WTC11 (cell line): Measurements from ENCODE around the gene CHD6. TPM values are rescaled to one million over a fixed set of nuclear protein-coding genes. Genes with fewer than 3 reads are reported as not detected.

Experiments used
- ATAC-seq: fragments of 200-7000 bp; cut with Tn5 transposase; 2 replicates; pipeline ENCODE4 v1.10.0; 2021; ENCODE audit warnings: mild to moderate bottlenecking, moderate library complexity
- CTCF ChIA-PET: fragments of 300-600 bp; sonication (Branson Sonifier 250); formaldehyde crosslinking; loops from one replicate; lab custom pipeline; 2021; ENCODE audit warnings: antibody characterized with exemption; lab: Charles Lee
- POLR2A ChIA-PET: fragments of 350-600 bp; sonication (Branson Sonifier 250); formaldehyde crosslinking; loops from one replicate; lab custom pipeline; 2021; ENCODE audit warnings: antibody characterized with exemption; lab: Charles Lee
- DNase-seq: peaks from one replicate; pipeline ENCODE4 v3.0.0; 2021; ENCODE audit warnings: low spot score
- H3K27ac Mint-ChIP-seq: 2 replicates; pipeline ENCODE4 v1.8.0; 2021; ENCODE audit warnings: mixed read lengths
- H3K27me3 Mint-ChIP-seq: 2 replicates; pipeline ENCODE4 v1.8.0; 2021; ENCODE audit warnings: low read depth, mild to moderate bottlenecking, moderate library complexity, mixed read lengths
- H3K36me3 Mint-ChIP-seq: 2 replicates; pipeline ENCODE4 v1.8.0; 2021; ENCODE audit warnings: mixed read lengths
- H3K4me1 Mint-ChIP-seq: 2 replicates; pipeline ENCODE4 v1.8.0; 2022; ENCODE audit warnings: mixed read lengths
- H3K4me3 Mint-ChIP-seq: 2 replicates; pipeline ENCODE4 v1.8.0; 2021; ENCODE audit warnings: mild to moderate bottlenecking, moderate library complexity, mixed read lengths
- H3K9me3 Mint-ChIP-seq: 2 replicates; pipeline ENCODE4 v1.8.0; 2021; ENCODE audit warnings: mixed read lengths
- ATF1 ChIP-seq: sonication (generic); formaldehyde crosslinking; IDR thresholded peaks from 2 replicates; pipeline ENCODE4 v1.8.1; 2023; ENCODE audit warnings: mild to moderate bottlenecking, moderate library complexity, missing genetic modification reagents
- ATF3 ChIP-seq: sonication (generic); formaldehyde crosslinking; conservative IDR thresholded peaks from 2 replicates; pipeline ENCODE4 v1.8.1; 2022; ENCODE audit warnings: mild to moderate bottlenecking, missing genetic modification reagents
- CDX4 ChIP-seq: fragments of 250-450 bp; sonication (Bioruptor Pico); IDR thresholded peaks from 2 replicates; pipeline ENCODE4 v1.9.0; 2021; ENCODE audit warnings: moderate library complexity, mild to moderate bottlenecking, inconsistent platforms, borderline replicate concordance
- E2F4 ChIP-seq: sonication (generic); formaldehyde crosslinking; IDR thresholded peaks from 2 replicates; pipeline ENCODE4 v1.8.1; 2022; ENCODE audit warnings: low read depth, mild to moderate bottlenecking, moderate library complexity, missing genetic modification reagents, borderline replicate concordance
- EMX1 ChIP-seq: fragments of 250-450 bp; sonication (Bioruptor Pico); IDR thresholded peaks from 2 replicates; pipeline ENCODE4 v1.8.0; 2021; ENCODE audit warnings: mild to moderate bottlenecking
- IRF1 ChIP-seq: sonication (generic); formaldehyde crosslinking; IDR thresholded peaks from 2 replicates; pipeline ENCODE4 v1.8.0; 2023; ENCODE audit warnings: missing genetic modification reagents
- KAT7 ChIP-seq: sonication (generic); formaldehyde crosslinking; IDR thresholded peaks from 2 replicates; pipeline ENCODE4 v1.8.1; 2023; ENCODE audit warnings: missing genetic modification reagents, mild to moderate bottlenecking, borderline replicate concordance
- MAX ChIP-seq: sonication (generic); formaldehyde crosslinking; IDR thresholded peaks from 2 replicates; pipeline ENCODE4 v1.8.0; 2022; ENCODE audit warnings: mild to moderate bottlenecking, missing genetic modification reagents
- PRDM15 ChIP-seq: sonication (generic); formaldehyde crosslinking; IDR thresholded peaks from 2 replicates; pipeline ENCODE4 v1.8.0; 2022; ENCODE audit warnings: missing genetic modification reagents
- STAT6 ChIP-seq: sonication (generic); formaldehyde crosslinking; conservative IDR thresholded peaks from 2 replicates; pipeline ENCODE4 v1.8.1; 2023; ENCODE audit warnings: mild to moderate bottlenecking, low read depth, missing genetic modification reagents, moderate library complexity
- ZNF219 ChIP-seq: sonication (generic); formaldehyde crosslinking; IDR thresholded peaks from 2 replicates; pipeline ENCODE4 v1.8.0; 2023; ENCODE audit warnings: missing genetic modification reagents, mild to moderate bottlenecking, borderline replicate concordance
- ZNF232 ChIP-seq: sonication (generic); formaldehyde crosslinking; IDR thresholded peaks from 2 replicates; pipeline ENCODE4 v1.8.0; 2022; ENCODE audit warnings: mild to moderate bottlenecking, missing genetic modification reagents
- ZNF263 ChIP-seq: sonication (generic); formaldehyde crosslinking; IDR thresholded peaks from 2 replicates; pipeline ENCODE4 v1.8.1; 2022; ENCODE audit warnings: low read depth, mild to moderate bottlenecking, moderate library complexity, missing genetic modification reagents
- ZNF512 ChIP-seq: sonication (generic); formaldehyde crosslinking; IDR thresholded peaks from 2 replicates; pipeline ENCODE4 v1.8.1; 2022; ENCODE audit warnings: missing genetic modification reagents, borderline replicate concordance
- ZNF671 ChIP-seq: fragments of 250-450 bp; sonication (Bioruptor Pico); IDR thresholded peaks from 2 replicates; pipeline ENCODE4 v1.8.0; 2021; ENCODE audit warnings: mild to moderate bottlenecking
- ZSCAN18 ChIP-seq: fragments of 250-450 bp; sonication (Bioruptor Pico); IDR thresholded peaks from 2 replicates; pipeline ENCODE4 v2.1.2; 2022; ENCODE audit warnings: mild to moderate bottlenecking, moderate library complexity
- total RNA-seq: library from RNA; stranded (reverse); gene quantifications from 3 replicates; pipeline ENCODE4 v1.2.3, GENCODE V29; 2021

CHD6 gene
- total RNA-seq, 1 experiment from 2014 or later = 52.1 TPM

- POLR2A ChIA-PET = no interaction called here
- TF ChIP-seq KAT7 (CRISPR knock-in tag) (no peak), IRF1 (CRISPR knock-in tag) (no peak), STAT6 (CRISPR knock-in tag) (no peak), ATF1 (CRISPR knock-in tag) (no peak), ATF3 (CRISPR knock-in tag) (no peak), ZNF219 (CRISPR knock-in tag) (no peak), MAX (CRISPR knock-in tag) (no peak), ZNF232 (no peak), E2F4 (CRISPR knock-in tag) (no peak), CDX4 (CRISPR knock-in tag) (no peak), ZNF671 (CRISPR knock-in tag) (no peak), ZNF263 (CRISPR knock-in tag) (no peak), EMX1 (CRISPR knock-in tag) (no peak), ZSCAN18 (CRISPR knock-in tag) (no peak), ZNF512 (no peak), PRDM15 (CRISPR knock-in tag) (no peak)
- no peak for ATAC-seq
These were observed 77.7 kb downstream of the CHD6 start for GRCh38 chr20:41540459-41540858.

More at GRCh38 chr20:41540459-41540858, 77.7 kb downstream of the CHD6 start:
- CTCF ChIA-PET = interaction anchor here (0.7 to 1.6 kb wide), 3 partner anchors 17 to 153 kb away, joined by 3 to 6 read pairs (median 3); no protein-coding TSS in a partner anchor
- Mint-ChIP-seq H3K4me1 (peaks cover 4% of the 10 kb centered on the region), H3K4me3 (no peak overlapping the region), H3K27me3 (no peaks in the 10 kb centered on the region), H3K27ac (no peak overlapping the region), H3K9me3 (peaks cover 12% of the 10 kb centered on the region), H3K36me3 (peaks cover 24% of the 10 kb centered on the region)
- no peak for DNase-seq
